HG03520 (cell line): ENCODE measurements around the gene ACO2.
"Not testable (repeated sequence)": the region's sequence is repeated elsewhere in the genome, so short reads cannot be mapped to it uniquely, and the experiment has no call there.

Source experiments
- ATAC-seq: cut with Tn5 transposase; IDR thresholded peaks from one replicate; pipeline ENCODE4 v1.9.1; 2021; ENCODE audit warnings: mild to moderate bottlenecking, moderate library complexity; ENCODE audit not compliant: unreplicated experiment

ACO2 gene

GRCh38 chr22:41539146-41540005, 70.5 kb downstream of the ACO2 start:
- ATAC-seq = no peak

- ATAC-seq = no peak
These were observed 71.0 kb downstream of the ACO2 start for GRCh38 chr22:41540006-41540315.

- ATAC-seq = no peak
These were observed 71.4 kb downstream of the ACO2 start for GRCh38 chr22:41540365-41540764.

- ATAC-seq = no peak
These were observed 72.6 kb downstream of the ACO2 start for GRCh38 chr22:41541484-41541883.

GRCh38 chr22:41542224-41542623, 73.3 kb downstream of the ACO2 start:
- ATAC-seq = no peak

- peak; percentile 86 for ATAC-seq
These were observed 75.1 kb downstream of the ACO2 start, which contains the start of gene POLR3H for GRCh38 chr22:41543854-41544670. POLR3H (minus strand) TSS chr22:41544470; CDS start chr22:41544101, 369 bp downstream.

- no peak for ATAC-seq
These were observed 76.0 kb downstream of the ACO2 start for GRCh38 chr22:41544671-41545476.

- no peak for ATAC-seq
These were observed 79.9 kb downstream of the ACO2 start for GRCh38 chr22:41548830-41549211.

GRCh38 chr22:41550952-41551491, 82.1 kb downstream of the ACO2 start:
- no peak for ATAC-seq

GRCh38 chr22:41551877-41552582, 83.1 kb downstream of the ACO2 start:
- ATAC-seq = no peak

GRCh38 chr22:41555325-41555982, 86.5 kb downstream of the ACO2 start:
- ATAC-seq = no peak

GRCh38 chr22:41556561-41556960, 87.6 kb downstream of the ACO2 start:
- ATAC-seq = no peak

- ATAC-seq = no peak
These were observed 88.7 kb downstream of the ACO2 start for GRCh38 chr22:41557401-41558240.

GRCh38 chr22:41558241-41558630, 89.3 kb downstream of the ACO2 start:
- ATAC-seq = not testable (repeated sequence)

GRCh38 chr22:41560095-41560471, 91.2 kb downstream of the ACO2 start:
- no peak for ATAC-seq

GRCh38 chr22:41561335-41561734, 92.4 kb downstream of the ACO2 start:
- no peak for ATAC-seq

- ATAC-seq = no peak
These were observed 92.9 kb downstream of the ACO2 start for GRCh38 chr22:41561788-41562187.

GRCh38 chr22:41562461-41562860, 93.5 kb downstream of the ACO2 start:
- no peak for ATAC-seq
